ENCODE data around the gene CCM2.

DNA sequence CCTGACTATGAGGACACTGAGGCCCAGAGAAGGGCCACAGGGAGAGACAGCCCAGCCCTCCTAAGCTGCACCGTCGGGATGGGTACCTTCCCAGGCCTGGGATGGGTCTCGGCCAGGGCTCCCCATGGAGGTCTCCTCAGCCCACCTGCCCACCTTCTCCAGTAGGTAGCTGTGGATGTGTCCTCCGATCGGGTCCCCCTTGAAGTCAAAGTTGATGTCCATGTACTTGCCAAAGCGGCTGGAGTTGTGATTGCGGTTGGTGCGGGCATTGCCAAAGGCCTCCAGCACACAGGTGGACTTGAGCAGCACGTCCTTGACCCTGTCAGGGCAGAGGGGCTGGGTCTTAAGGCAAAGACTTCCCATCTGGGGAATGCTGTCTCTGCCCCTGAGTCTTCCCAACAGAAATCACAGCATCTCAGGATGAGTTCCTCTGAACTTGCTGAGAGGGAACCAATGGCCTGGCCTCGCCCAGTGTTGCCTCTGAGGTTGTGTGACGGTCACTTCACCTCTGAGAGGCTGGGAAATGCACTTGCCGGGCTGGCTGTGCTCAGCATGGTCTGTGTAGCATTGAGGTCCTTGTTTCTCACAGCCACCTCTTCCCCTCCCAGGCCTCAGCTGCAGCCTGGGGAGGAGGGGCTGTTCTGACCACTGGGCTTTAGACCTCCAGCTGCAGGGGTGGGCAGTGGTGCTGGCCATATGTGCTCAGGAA is 24.5 kb upstream of the CCM2 start:
- TF ChIP-seq, protein P1, sequence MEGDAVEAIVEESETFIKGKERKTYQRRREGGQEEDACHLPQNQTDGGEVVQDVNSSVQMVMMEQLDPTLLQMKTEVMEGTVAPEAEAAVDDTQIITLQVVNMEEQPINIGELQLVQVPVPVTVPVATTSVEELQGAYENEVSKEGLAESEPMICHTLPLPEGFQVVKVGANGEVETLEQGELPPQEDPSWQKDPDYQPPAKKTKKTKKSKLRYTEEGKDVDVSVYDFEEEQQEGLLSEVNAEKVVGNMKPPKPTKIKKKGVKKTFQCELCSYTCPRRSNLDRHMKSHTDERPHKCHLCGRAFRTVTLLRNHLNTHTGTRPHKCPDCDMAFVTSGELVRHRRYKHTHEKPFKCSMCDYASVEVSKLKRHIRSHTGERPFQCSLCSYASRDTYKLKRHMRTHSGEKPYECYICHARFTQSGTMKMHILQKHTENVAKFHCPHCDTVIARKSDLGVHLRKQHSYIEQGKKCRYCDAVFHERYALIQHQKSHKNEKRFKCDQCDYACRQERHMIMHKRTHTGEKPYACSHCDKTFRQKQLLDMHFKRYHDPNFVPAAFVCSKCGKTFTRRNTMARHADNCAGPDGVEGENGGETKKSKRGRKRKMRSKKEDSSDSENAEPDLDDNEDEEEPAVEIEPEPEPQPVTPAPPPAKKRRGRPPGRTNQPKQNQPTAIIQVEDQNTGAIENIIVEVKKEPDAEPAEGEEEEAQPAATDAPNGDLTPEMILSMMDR (IDR thresholded peaks at IDR 0.05; ENCODE audit: insufficient read depth, low read depth, low read length) = no peak
- TF ChIP-seq EZH2 (IDR thresholded peaks at IDR 0.05; ENCODE audit: insufficient read depth, low read length) = no peak

Data from astrocyte (in vitro differentiated cells and primary cell).